ENCODE results near the gene CDC42BPB. TPM values are rescaled to one million over a fixed set of nuclear protein-coding genes. Genes with fewer than 3 reads are reported as not detected.

Gene CDC42BPB
- total and polyA plus RNA-seq, 2 of the 4 experiments (the other 2 are of a cell fraction) = 49.1 to 81.4 TPM

GRCh38 chr14:102971314-102971713 lies 86.0 kb downstream of the CDC42BPB start:
- POLR2A ChIA-PET (ENCODE audit: unreplicated experiment) = no interaction called here

More at GRCh38 chr14:102971314-102971713, 86.0 kb downstream of the CDC42BPB start:
- H2AK5ac ChIP-seq (ENCODE audit: low read depth, low read length) = no peak overlapping the region
- no peaks in the 10 kb centered on the region; the same call in 1 of the 2 replicates for H3K9me1 ChIP-seq (ENCODE audit: insufficient read depth, low read length)
- no peak overlapping the region for H3K4ac ChIP-seq (ENCODE audit: low read depth, low read length)
- no peak overlapping the region for H3K4me2 ChIP-seq (ENCODE audit: low read depth, low read length)
- no peak overlapping the region for H3K9ac ChIP-seq (ENCODE audit: low read depth, low read length)
- no peak overlapping the region for H3K14ac ChIP-seq (replicated peaks; ENCODE audit: low read depth, low read length)
- H3K4me3 ChIP-seq (ENCODE audit: insufficient read depth, low read depth, low read length) = no peak overlapping the region
- intact Hi-C loops (cut with micrococcal nuclease) (no loop called here), in situ Hi-C loops (cut with MboI; ENCODE audit: low sequenced_read_pairs) (no loop called here), dilution Hi-C loops (cut with HindIII; ENCODE audit: low sequenced_read_pairs, unreplicated experiment) (no loop called here)
- no peak overlapping the region for H2AK9ac ChIP-seq (replicated peaks; ENCODE audit: low read depth, low read length, poor library complexity)
- no peak overlapping the region for H4K91ac ChIP-seq (ENCODE audit: insufficient read depth, low read depth, low read length)
- no peak overlapping the region for H3K56ac ChIP-seq (ENCODE audit: extremely low read depth, insufficient read depth, low read length)
- H3K4me1 ChIP-seq (ENCODE audit: control insufficient read depth, insufficient read depth, low read length) = no peaks in the 10 kb centered on the region
- no peaks in the 10 kb centered on the region for H3K27me3 ChIP-seq (ENCODE audit: control insufficient read depth, insufficient read depth, low read length)
- H3K36me3 ChIP-seq (ENCODE audit: control insufficient read depth, insufficient read depth, low read length) = peaks cover 70% of the 10 kb centered on the region
- H3K27ac ChIP-seq (ENCODE audit: insufficient read depth, low read length) = no peak overlapping the region
- peaks cover 6% of the 10 kb centered on the region; the same call in 1 of the 2 replicates for H4K20me1 ChIP-seq (ENCODE audit: insufficient read depth, low read length)
- no peak overlapping the region for H2BK5ac ChIP-seq (ENCODE audit: low read depth, low read length, poor library complexity, severe bottlenecking)
- TF ChIP-seq BHLHE40 (IDR thresholded peaks at IDR 0.05; ENCODE audit: low read depth, low read length) (no peak), CEBPB (IDR thresholded peaks at IDR 0.05; ENCODE audit: low read depth, low read length) (no peak), CHD1 (IDR thresholded peaks at IDR 0.05; ENCODE audit: low read depth, low read length) (no peak), NFE2L2 (IDR thresholded peaks at IDR 0.05; ENCODE audit: low read depth, low read length) (no peak), CTCF (conservative IDR thresholded peaks at IDR 0.05; ENCODE audit: low read depth, low read length) (no peak), RCOR1 (IDR thresholded peaks at IDR 0.05; ENCODE audit: insufficient replicate concordance, low read length) (no peak), RAD21 (IDR thresholded peaks at IDR 0.05; ENCODE audit: low read length) (no peak)
- no peak overlapping the region for H2AFZ ChIP-seq (replicated peaks; ENCODE audit: low read length, poor library complexity)
- ATAC-seq (ENCODE audit: low read depth) (no peak), DNase-seq (no peak)
- WGBS, 2 experiments (ENCODE audit: extremely low coverage in 2 of 2, insufficient read length in 1 of 2) = no CpG with 5 or more reads among the region's 9 CpGs
- H2BK20ac ChIP-seq (ENCODE audit: low read depth, low read length) = no peak overlapping the region
- no peak overlapping the region for H3K18ac ChIP-seq (ENCODE audit: low read depth, low read length)
- H2BK120ac ChIP-seq (ENCODE audit: low read depth, low read length) = no peak overlapping the region
- no peak overlapping the region for H3K23ac ChIP-seq (ENCODE audit: low read depth, low read length)
- no peak overlapping the region for H4K8ac ChIP-seq (ENCODE audit: low read depth in 2 of 2, low read length in 2 of 2)
- no peak overlapping the region for H4K5ac ChIP-seq (ENCODE audit: low read depth, low read length)
- H3K9me3 ChIP-seq (ENCODE audit: control insufficient read depth, insufficient read depth, low read length) = no peaks in the 10 kb centered on the region
- peaks cover 10 to 20% of the 10 kb centered on the region in 2 experiments; a peak in 2 of 4 replicates for H3K79me1 ChIP-seq (ENCODE audit: low read depth in 1 of 2, low read length in 2 of 2)
- no peak overlapping the region for H2BK15ac ChIP-seq (ENCODE audit: low read depth, low read length)
- no TSS peak for BruUV-seq (replicated peaks)
- CTCF ChIA-PET = interaction anchor here (0.6 kb wide), 1 partner anchor 34 kb away, joined by 3 read pairs; no protein-coding TSS in a partner anchor
